Endothelial cell of umbilical vein (primary cell): Measurements from ENCODE around the gene MEF2C. TPM values are rescaled to one million over a fixed set of nuclear protein-coding genes. Genes with fewer than 3 reads are reported as not detected.
A peak's percentile ranks its signal among the peaks of the same experiment; 100 is the strongest.

ENCODE experiments used
- BruUV-seq: library from RNA; stranded (reverse); fragments of 400-500 nt; replicated peaks from 2 replicates; lab custom pipeline; 2021; lab: Mats Ljungman, UMichigan
- CTCF ChIA-PET: fragments of 300-600, 350-600 bp; sonication (Branson Sonifier 250); formaldehyde crosslinking; loops from one replicate; lab custom pipeline; 2021; ENCODE audit warnings: antibody characterized with exemption, inconsistent platforms; lab: Charles Lee
- POLR2A ChIA-PET: fragments of 300-600, 350-600 bp; sonication (Branson Sonifier 250); formaldehyde crosslinking; loops from one replicate; lab custom pipeline; 2021; ENCODE audit warnings: antibody characterized with exemption, inconsistent platforms; lab: Charles Lee
- DNase-seq: peaks from one replicate; pipeline ENCODE4 v3.0.0-alpha.2; 2011; ENCODE audit warnings: low read depth, low spot score
- FAIRE-seq: peaks from 2 replicates; lab custom pipeline; 2011; peaks lifted over from hg19 to GRCh38; lab: Jason Lieb, UNC
- H2AFZ ChIP-seq: 2 replicates; pipeline ENCODE4 v1.6.0; 2012; ENCODE audit warnings: low read depth, low read length, control low read depth, inconsistent platforms
- H3K27ac ChIP-seq: 2 replicates; pipeline ENCODE4 v1.5.1; 2011; ENCODE audit warnings: low read depth, mild to moderate bottlenecking, control low read depth, low read length, moderate library complexity; ENCODE audit not compliant: insufficient read depth
- H3K27me3 ChIP-seq, 2 experiments: 2 replicates each; pipeline versions ENCODE4 v1.6.0 to v1.6.1; 2011; ENCODE audit warnings: low read length in 2 of 2, mixed read lengths in 1 of 2; ENCODE audit not compliant: control insufficient read depth in 2 of 2, insufficient read depth in 2 of 2
- H3K36me3 ChIP-seq, 2 experiments: 2 replicates in 1 of 2; 3 replicates in 1 of 2; pipeline ENCODE4 v1.5.1; 2011; ENCODE audit warnings: low read length in 2 of 2, mild to moderate bottlenecking in 1 of 2, moderate library complexity in 1 of 2; ENCODE audit not compliant: control insufficient read depth in 2 of 2, insufficient read depth in 2 of 2; ENCODE audit errors: extremely low read depth in 1 of 2
- H3K4me1 ChIP-seq: 3 replicates; pipeline ENCODE4 v1.5.1; 2011; ENCODE audit warnings: mild to moderate bottlenecking, low read length; ENCODE audit not compliant: control insufficient read depth, insufficient read depth; ENCODE audit errors: extremely low read depth
- H3K4me2 ChIP-seq: 2 replicates; pipeline ENCODE4 v1.6.1; 2011; ENCODE audit warnings: low read length, control low read depth, mixed read lengths; ENCODE audit not compliant: insufficient read depth
- H3K4me3 ChIP-seq, 3 experiments: fragments of 200-600 bp in 1 of 3; sonication (generic), shearing (Covaris generic) in 1 of 3; replicated peaks in 1 of 3; 2 replicates each; pipeline ENCODE4 v1.5.1; 2011 to 2016; ENCODE audit warnings: control low read depth in 3 of 3, low read length in 3 of 3, mild to moderate bottlenecking in 2 of 3, inconsistent platforms in 1 of 3, low read depth in 1 of 3, moderate library complexity in 1 of 3; ENCODE audit not compliant: insufficient read depth in 1 of 3
- H3K79me2 ChIP-seq: 2 replicates; pipeline ENCODE4 v1.6.0; 2012; ENCODE audit warnings: low read length, inconsistent platforms; ENCODE audit not compliant: control insufficient read depth, insufficient read depth
- H3K9ac ChIP-seq: replicated peaks from 2 replicates; pipeline ENCODE3; 2011; ENCODE audit warnings: low read length, control low read depth; ENCODE audit not compliant: insufficient read depth; ENCODE audit errors: extremely low read depth
- H3K9me1 ChIP-seq: replicated peaks from 3 replicates; pipeline ENCODE4 v1.6.0; 2011; ENCODE audit warnings: mild to moderate bottlenecking, low read length; ENCODE audit not compliant: control insufficient read depth, insufficient read depth; ENCODE audit errors: extremely low read depth
- H3K9me3 ChIP-seq: replicated peaks from 2 replicates; pipeline ENCODE4 v1.5.1; 2012; ENCODE audit warnings: low read length, inconsistent platforms; ENCODE audit not compliant: control insufficient read depth, insufficient read depth
- H4K20me1 ChIP-seq: replicated peaks from 2 replicates; pipeline ENCODE3; 2011; ENCODE audit warnings: mild to moderate bottlenecking, low read length; ENCODE audit not compliant: control insufficient read depth, insufficient read depth; ENCODE audit errors: extremely low read depth
- CTCF ChIP-seq, 2 donors: IDR thresholded peaks; 1 replicate in 1 of 2; 2 replicates in 1 of 2; pipeline ENCODE4 v1.5.1; 2011; ENCODE audit warnings: low read length in 2 of 2, mild to moderate bottlenecking in 2 of 2, moderate library complexity in 2 of 2, control low read depth in 1 of 2, inconsistent platforms in 1 of 2, low read depth in 1 of 2; ENCODE audit not compliant: insufficient read depth in 1 of 2; ENCODE audit errors: extremely low read depth in 1 of 2
- EZH2 ChIP-seq: IDR thresholded peaks from 2 replicates; pipeline ENCODE4 v1.6.1; 2012; ENCODE audit warnings: borderline replicate concordance, low read depth, mild to moderate bottlenecking, moderate library complexity, low read length, inconsistent platforms; ENCODE audit not compliant: severe bottlenecking
- FOS ChIP-seq: IDR thresholded peaks from 2 replicates; pipeline ENCODE4 v1.6.1; 2011; ENCODE audit warnings: mild to moderate bottlenecking, low read length, moderate library complexity, borderline replicate concordance; ENCODE audit not compliant: insufficient read depth
- GATA2 ChIP-seq: IDR thresholded peaks from 2 replicates; pipeline ENCODE4 v1.7.0; 2011; ENCODE audit warnings: low read depth, mild to moderate bottlenecking, moderate library complexity, mixed read lengths, low read length; ENCODE audit not compliant: insufficient read length, insufficient read depth
- JUN ChIP-seq: IDR thresholded peaks from 2 replicates; pipeline ENCODE4 v1.6.1; 2011; ENCODE audit warnings: borderline replicate concordance, low read depth; ENCODE audit not compliant: insufficient read length, insufficient read depth
- MAX ChIP-seq: IDR thresholded peaks from 2 replicates; pipeline ENCODE4 v1.6.1; 2011; ENCODE audit not compliant: insufficient read depth, insufficient read length
- MYC ChIP-seq: IDR thresholded peaks from one replicate; pipeline ENCODE4 v1.6.1; 2011; ENCODE audit warnings: mild to moderate bottlenecking, low read depth, low read length
- POLR2A ChIP-seq: IDR thresholded peaks from 2 replicates; pipeline ENCODE4 v1.6.1; 2012; ENCODE audit warnings: low read depth, mild to moderate bottlenecking, control low read depth, low read length
- POLR2AphosphoS5 ChIP-seq: IDR thresholded peaks from 2 replicates; pipeline ENCODE4 v1.6.1; 2012; ENCODE audit warnings: low read depth, mild to moderate bottlenecking, control low read depth, low read length, moderate library complexity; ENCODE audit not compliant: insufficient read depth
- dilution Hi-C: fragments of 300-500 bp; cut with MboI; formaldehyde crosslinking; loops from one replicate; pipeline ENCODE4 v1.15.0; 2019; ENCODE audit warnings: low sequenced_read_pairs; ENCODE audit not compliant: extremely low pct_ligation_motif_present
- intact Hi-C: fragments of 100-400 bp; cut with micrococcal nuclease; formaldehyde crosslinking; loops from one replicate; pipeline ENCODE4 v1.10.0; 2022
- polyA plus RNA-seq, 4 experiments: library from polyadenylated mRNA; depleted of rRNA in 3 of 4; stranded (reverse) in 3 of 4; unstranded in 1 of 4; fragments of >200 nt; gene quantifications; 2 replicates each; pipeline versions ENCODE4 v1.2.1 to v1.2.3, GENCODE V29; 2011 to 2012; ENCODE audit warnings: missing spikeins in 1 of 4
- total RNA-seq: library from RNA; stranded (reverse); gene quantifications from 2 replicates; pipeline ENCODE4 v1.2.3, GENCODE V29; 2021

Gene MEF2C
- total and polyA plus RNA-seq, 2 donors (not counting 3 experiments of a cell fraction or from before 2014, with no cell fraction given), result 21.2 to 67.7 TPM

GRCh38 chr5:88677943-88678769 lies 204.8 kb downstream of the MEF2C start:
- POLR2A ChIA-PET, result no interaction called here
- H3K27me3 ChIP-seq, result peaks cover 80 to 99% of the 10 kb centered on the region in 2 experiments

GRCh38 chr5:88677376-88677895 lies 205.5 kb downstream of the MEF2C start:
- H3K4me2 ChIP-seq, result no peak overlapping the region
- peaks cover 81 to 99% of the 10 kb centered on the region in 2 experiments for H3K27me3 ChIP-seq
- intact Hi-C loops (loop anchor here (10.0 kb wide), 1 partner anchor 413 kb away; the partner anchor contains the start of gene TMEM161B), dilution Hi-C loops (loop anchor here (25.0 kb wide), 1 partner anchor 540 kb away; no protein-coding TSS in a partner anchor)
- H3K9me3 ChIP-seq, result no peaks in the 10 kb centered on the region
- no peaks in the 10 kb centered on the region for H3K9me1 ChIP-seq
- ChIA-PET CTCF (interaction anchor here (0.9 to 1.0 kb wide), 2 partner anchors 14 to 896 kb away, joined by 3 to 5 read pairs; no protein-coding TSS in a partner anchor), POLR2A (no interaction called here)
- H2AFZ ChIP-seq, result no peak overlapping the region
- BruUV-seq, result no TSS peak
- DNase-seq, result no peak
- no peaks in the 10 kb centered on the region for H4K20me1 ChIP-seq
- peaks cover 17% of the 10 kb centered on the region for H3K4me1 ChIP-seq
- no peak overlapping the region for H3K9ac ChIP-seq
- H3K79me2 ChIP-seq, result no peaks in the 10 kb centered on the region
- H3K4me3 ChIP-seq, result no peak overlapping the region
- FAIRE-seq, result no peak
- H3K27ac ChIP-seq, result no peak overlapping the region
- TF ChIP-seq EZH2, result no peak
- TF ChIP-seq MAX, result no peak
- TF ChIP-seq MYC, result no peak
- TF ChIP-seq POLR2AphosphoS5, result no peak
- TF ChIP-seq JUN, result no peak
- TF ChIP-seq GATA2, result no peak
- no peak for TF ChIP-seq CTCF (IDR thresholded peaks at IDR 0.05; ENCODE audit: extremely low read depth in 1 of 2, insufficient read depth in 1 of 2, low read depth in 1 of 2, low read length in 2 of 2)
- no peak for TF ChIP-seq POLR2A
- no peak for TF ChIP-seq FOS
- H3K36me3 ChIP-seq, result no peaks in the 10 kb centered on the region

More at GRCh38 chr5:88677943-88678769, 204.8 kb downstream of the MEF2C start:
- no peak for FAIRE-seq
- dilution Hi-C loops (loop anchor here (25.0 kb wide), 1 partner anchor 541 kb away; no protein-coding TSS in a partner anchor), intact Hi-C loops (loop anchor here (10.0 kb wide), 1 partner anchor 413 kb away; the partner anchor contains the start of gene TMEM161B)
- Histone ChIP-seq H3K27ac (no peak overlapping the region), H3K9me3 (no peaks in the 10 kb centered on the region), H4K20me1 (no peaks in the 10 kb centered on the region), H3K4me3 (no peak overlapping the region), H2AFZ (no peak overlapping the region), H3K4me1 (peaks cover 17% of the 10 kb centered on the region), H3K9ac (no peak overlapping the region), H3K9me1 (no peaks in the 10 kb centered on the region), H3K79me2 (no peaks in the 10 kb centered on the region), H3K4me2 (no peak overlapping the region), H3K36me3 (no peaks in the 10 kb centered on the region)
- no peak for DNase-seq
- BruUV-seq, result no TSS peak
- no peak for TF ChIP-seq POLR2AphosphoS5
- peak; percentile 75 for TF ChIP-seq EZH2
- CTCF ChIA-PET, result interaction anchor here (0.6 to 7.5 kb wide), 4 partner anchors 13 to 897 kb away, joined by 3 to 120 read pairs (median 4); no protein-coding TSS in a partner anchor
